Measurements from ENCODE around the gene TOM1L2. TPM values are rescaled to one million over a fixed set of nuclear protein-coding genes. Genes with fewer than 3 reads are reported as not detected.

The TOM1L2 gene
- total RNA-seq, 1 donor from 2014 or later: 16.3 TPM

- H3K4me3 ChIP-seq (ENCODE audit: low read depth, low read length): no peak overlapping the region
- no peaks in the 10 kb centered on the region for H3K36me3 ChIP-seq (ENCODE audit: control insufficient read depth, insufficient read depth, low read length)
- no peaks in the 10 kb centered on the region for H3K27me3 ChIP-seq (ENCODE audit: control insufficient read depth, insufficient read depth, low read length)
- DNase-seq (ENCODE audit: low read depth): no peak
- TF ChIP-seq, protein P1, sequence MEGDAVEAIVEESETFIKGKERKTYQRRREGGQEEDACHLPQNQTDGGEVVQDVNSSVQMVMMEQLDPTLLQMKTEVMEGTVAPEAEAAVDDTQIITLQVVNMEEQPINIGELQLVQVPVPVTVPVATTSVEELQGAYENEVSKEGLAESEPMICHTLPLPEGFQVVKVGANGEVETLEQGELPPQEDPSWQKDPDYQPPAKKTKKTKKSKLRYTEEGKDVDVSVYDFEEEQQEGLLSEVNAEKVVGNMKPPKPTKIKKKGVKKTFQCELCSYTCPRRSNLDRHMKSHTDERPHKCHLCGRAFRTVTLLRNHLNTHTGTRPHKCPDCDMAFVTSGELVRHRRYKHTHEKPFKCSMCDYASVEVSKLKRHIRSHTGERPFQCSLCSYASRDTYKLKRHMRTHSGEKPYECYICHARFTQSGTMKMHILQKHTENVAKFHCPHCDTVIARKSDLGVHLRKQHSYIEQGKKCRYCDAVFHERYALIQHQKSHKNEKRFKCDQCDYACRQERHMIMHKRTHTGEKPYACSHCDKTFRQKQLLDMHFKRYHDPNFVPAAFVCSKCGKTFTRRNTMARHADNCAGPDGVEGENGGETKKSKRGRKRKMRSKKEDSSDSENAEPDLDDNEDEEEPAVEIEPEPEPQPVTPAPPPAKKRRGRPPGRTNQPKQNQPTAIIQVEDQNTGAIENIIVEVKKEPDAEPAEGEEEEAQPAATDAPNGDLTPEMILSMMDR (IDR thresholded peaks at IDR 0.05; ENCODE audit: insufficient read depth, low read length, poor library complexity, severe bottlenecking): no peak
These were observed 16.3 kb upstream of the TOM1L2 start for GRCh38 chr17:17988427-17988945.

DNA sequence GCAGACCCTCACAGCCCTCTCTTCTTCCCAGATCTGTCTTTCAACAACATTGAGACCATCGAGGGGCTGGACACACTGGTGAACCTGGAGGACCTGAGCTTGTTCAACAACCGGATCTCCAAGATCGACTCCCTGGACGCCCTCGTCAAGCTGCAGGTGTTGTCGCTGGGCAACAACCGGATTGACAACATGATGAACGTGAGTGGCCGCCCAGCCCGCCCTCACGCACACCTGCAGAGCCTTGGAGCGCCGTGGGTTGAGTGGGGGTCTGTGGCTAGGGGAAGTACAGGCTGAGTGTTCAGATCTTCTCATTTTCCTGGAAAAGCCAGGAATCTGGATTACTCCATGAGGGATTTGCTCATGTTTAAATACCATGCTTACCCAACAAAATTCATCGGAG, 15.7 kb upstream of the TOM1L2 start:
- Histone ChIP-seq H3K27me3 (ENCODE audit: control insufficient read depth, insufficient read depth, low read length) (no peaks in the 10 kb centered on the region), H3K4me3 (ENCODE audit: low read depth, low read length) (no peak overlapping the region), H3K36me3 (ENCODE audit: control insufficient read depth, insufficient read depth, low read length) (no peaks in the 10 kb centered on the region)
- TF ChIP-seq, protein P1 (IDR thresholded peaks at IDR 0.05; ENCODE audit: insufficient read depth, low read length, poor library complexity, severe bottlenecking): no peak
- no peak for DNase-seq (ENCODE audit: low read depth)

DNA sequence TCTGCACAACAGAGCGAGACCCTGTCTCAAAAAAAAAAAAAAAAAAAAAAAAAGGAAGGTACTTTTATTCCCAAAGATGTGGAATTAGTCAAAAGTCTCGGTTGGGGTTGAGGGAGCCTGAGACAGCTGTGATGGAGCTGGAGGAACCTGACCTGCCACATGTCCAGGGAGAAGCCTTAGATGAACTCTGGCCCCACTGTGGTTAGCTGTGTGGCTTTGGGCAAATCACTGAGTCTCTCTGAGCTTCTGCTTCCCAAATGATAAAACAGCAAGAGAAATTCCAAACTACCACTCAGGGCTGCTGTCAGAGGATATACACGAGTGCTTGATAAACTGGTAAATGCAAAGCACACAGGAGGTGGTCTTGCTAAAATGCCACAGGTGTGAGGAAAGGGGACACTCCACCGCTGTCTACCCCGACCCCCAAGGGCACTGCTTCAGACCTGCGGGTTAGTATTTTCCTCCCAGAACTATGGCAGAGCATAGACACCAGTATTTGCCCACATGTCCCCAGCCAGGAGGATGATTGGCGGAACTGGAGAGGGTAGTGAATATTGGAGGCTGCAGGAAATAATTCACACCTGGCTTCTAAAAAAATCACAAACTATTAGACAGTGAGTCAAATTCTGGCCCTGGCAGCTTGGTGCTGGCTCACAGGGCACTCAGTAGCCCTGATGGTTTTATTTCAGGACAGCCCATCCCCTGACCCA, 15.1 kb upstream of the TOM1L2 start:
- no peaks in the 10 kb centered on the region for H3K36me3 ChIP-seq (ENCODE audit: control insufficient read depth, insufficient read depth, low read length)
- no peaks in the 10 kb centered on the region for H3K27me3 ChIP-seq (ENCODE audit: control insufficient read depth, insufficient read depth, low read length)
- no peak for DNase-seq (ENCODE audit: low read depth)
- H3K4me3 ChIP-seq (ENCODE audit: low read depth, low read length): no peak overlapping the region
- TF ChIP-seq, protein P1 (IDR thresholded peaks at IDR 0.05; ENCODE audit: insufficient read depth, low read length, poor library complexity, severe bottlenecking): no peak

GRCh38 chr17:17985555-17985954, 13.4 kb upstream of the TOM1L2 start:
- no peak overlapping the region for H3K4me3 ChIP-seq (ENCODE audit: low read depth, low read length)
- no peaks in the 10 kb centered on the region for H3K36me3 ChIP-seq (ENCODE audit: control insufficient read depth, insufficient read depth, low read length)
- no peak for DNase-seq (ENCODE audit: low read depth)
- H3K27me3 ChIP-seq (ENCODE audit: control insufficient read depth, insufficient read depth, low read length): no peaks in the 10 kb centered on the region
- TF ChIP-seq, protein P1 (IDR thresholded peaks at IDR 0.05; ENCODE audit: insufficient read depth, low read length, poor library complexity, severe bottlenecking): peak; percentile 22

DNA sequence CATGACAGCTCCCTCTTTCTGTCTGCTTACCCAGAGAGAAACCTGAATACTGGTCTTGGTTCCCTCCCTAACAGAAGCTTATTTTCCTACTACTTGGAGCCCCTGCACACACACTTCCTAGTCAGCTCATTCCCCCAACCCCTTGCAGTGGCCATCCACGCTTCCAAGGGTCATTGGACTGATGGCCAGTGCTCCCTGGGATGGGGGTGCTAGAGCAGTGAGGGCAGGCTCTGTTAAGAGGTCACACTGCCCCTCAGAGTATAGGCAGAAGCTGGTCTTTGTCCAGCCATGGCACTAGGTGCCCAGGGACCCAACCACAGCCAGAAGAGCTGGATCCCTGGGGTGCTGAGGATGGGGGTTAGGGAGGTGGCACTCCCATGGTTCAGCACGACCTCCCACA, 13.0 kb upstream of the TOM1L2 start:
- Histone ChIP-seq H3K27me3 (ENCODE audit: control insufficient read depth, insufficient read depth, low read length) (no peaks in the 10 kb centered on the region), H3K4me3 (ENCODE audit: low read depth, low read length) (no peak overlapping the region), H3K36me3 (ENCODE audit: control insufficient read depth, insufficient read depth, low read length) (no peaks in the 10 kb centered on the region)
- TF ChIP-seq, protein P1 (IDR thresholded peaks at IDR 0.05; ENCODE audit: insufficient read depth, low read length, poor library complexity, severe bottlenecking): no peak
- no peak for DNase-seq (ENCODE audit: low read depth)

DNA sequence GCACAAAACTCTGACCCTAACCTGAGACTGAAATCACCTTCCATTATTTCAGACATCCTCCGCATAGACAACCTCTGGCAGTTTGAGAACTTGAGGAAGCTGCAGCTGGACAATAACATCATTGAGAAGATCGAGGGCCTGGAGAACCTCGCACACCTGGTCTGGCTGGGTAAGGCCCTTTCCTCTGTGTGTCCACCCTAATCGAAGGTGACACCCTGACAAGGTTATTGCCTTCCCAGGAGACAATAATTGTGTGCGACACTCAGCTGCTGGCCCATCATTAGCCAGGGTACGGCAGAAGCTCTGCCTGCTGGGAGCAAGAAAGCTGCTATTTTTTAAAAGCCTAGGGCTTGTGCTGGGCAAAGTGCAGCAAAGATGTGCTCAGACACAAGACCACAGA, 11.6 kb upstream of the TOM1L2 start:
- H3K36me3 ChIP-seq (ENCODE audit: control insufficient read depth, insufficient read depth, low read length): no peaks in the 10 kb centered on the region
- TF ChIP-seq, protein P1 (IDR thresholded peaks at IDR 0.05; ENCODE audit: insufficient read depth, low read length, poor library complexity, severe bottlenecking): no peak
- no peak for DNase-seq (ENCODE audit: low read depth)

More for the DNA sequence above, 11.6 kb upstream of the TOM1L2 start:
- Histone ChIP-seq H3K4me3 (ENCODE audit: low read depth, low read length) (no peak overlapping the region), H3K27me3 (ENCODE audit: control insufficient read depth, insufficient read depth, low read length) (no peaks in the 10 kb centered on the region)

Measured in kidney epithelial cell (primary cell).